ENCODE results near the gene NFATC4. TPM values are rescaled to one million over a fixed set of nuclear protein-coding genes. Genes with fewer than 3 reads are reported as not detected.
A peak's percentile ranks its signal among the peaks of the same experiment; 100 is the strongest.
"Not testable (repeated sequence)": the region's sequence is repeated elsewhere in the genome, so short reads cannot be mapped to it uniquely, and the experiment has no call there.

NFATC4 gene
- total RNA-seq, 1 donor from 2014 or later: 28.4 TPM

GRCh38 chr14:24378981-24379906, 11.3 kb downstream of the NFATC4 start:
- DNase-seq (ENCODE audit: missing footprints): no peak
- intact Hi-C loops (cut with DNase I): no loop called here
- no peak for ATAC-seq

DNA sequence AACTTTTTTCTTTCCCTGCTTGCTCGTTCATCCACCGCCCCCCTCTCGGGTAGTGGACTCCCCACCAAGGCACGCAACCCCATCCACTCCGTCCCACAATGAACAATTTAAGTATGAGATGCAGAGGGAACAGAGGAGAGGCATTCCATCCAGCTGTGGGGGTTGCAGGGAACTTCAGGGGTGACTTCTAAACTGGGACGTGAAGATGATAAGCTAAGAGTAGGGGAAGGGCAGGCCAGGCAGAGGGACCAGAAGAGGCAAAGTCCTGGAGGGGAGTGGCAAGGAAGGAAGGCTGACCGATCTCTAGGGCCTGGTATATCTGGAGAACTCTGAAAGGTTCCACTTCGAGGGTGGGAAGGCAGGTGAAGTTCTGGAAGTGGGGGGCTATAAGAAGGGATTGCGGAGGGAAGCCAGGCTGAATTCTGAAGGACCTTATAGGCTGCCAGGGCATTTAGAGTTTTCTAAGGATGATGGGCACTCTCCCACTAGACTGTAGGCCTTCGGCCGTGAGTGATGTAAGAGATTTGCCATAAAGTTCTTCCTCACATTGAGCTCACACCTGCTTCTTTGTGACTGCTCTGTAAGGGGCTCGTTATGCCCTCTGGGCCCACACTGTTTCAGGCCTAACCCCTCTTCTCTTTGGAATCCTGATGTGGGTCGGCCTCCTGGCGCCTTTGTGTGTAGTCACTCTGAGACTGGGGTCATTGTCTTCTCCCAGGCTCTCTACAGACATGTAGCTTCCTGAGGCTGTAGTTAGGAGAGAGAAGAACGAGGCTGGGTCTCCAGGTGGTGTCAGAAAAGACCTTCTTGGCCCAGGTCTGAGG, 12.1 kb downstream of the NFATC4 start:
- intact Hi-C loops (cut with DNase I): no loop called here
- no peak for DNase-seq (ENCODE audit: missing footprints)
- ATAC-seq: no peak

DNA sequence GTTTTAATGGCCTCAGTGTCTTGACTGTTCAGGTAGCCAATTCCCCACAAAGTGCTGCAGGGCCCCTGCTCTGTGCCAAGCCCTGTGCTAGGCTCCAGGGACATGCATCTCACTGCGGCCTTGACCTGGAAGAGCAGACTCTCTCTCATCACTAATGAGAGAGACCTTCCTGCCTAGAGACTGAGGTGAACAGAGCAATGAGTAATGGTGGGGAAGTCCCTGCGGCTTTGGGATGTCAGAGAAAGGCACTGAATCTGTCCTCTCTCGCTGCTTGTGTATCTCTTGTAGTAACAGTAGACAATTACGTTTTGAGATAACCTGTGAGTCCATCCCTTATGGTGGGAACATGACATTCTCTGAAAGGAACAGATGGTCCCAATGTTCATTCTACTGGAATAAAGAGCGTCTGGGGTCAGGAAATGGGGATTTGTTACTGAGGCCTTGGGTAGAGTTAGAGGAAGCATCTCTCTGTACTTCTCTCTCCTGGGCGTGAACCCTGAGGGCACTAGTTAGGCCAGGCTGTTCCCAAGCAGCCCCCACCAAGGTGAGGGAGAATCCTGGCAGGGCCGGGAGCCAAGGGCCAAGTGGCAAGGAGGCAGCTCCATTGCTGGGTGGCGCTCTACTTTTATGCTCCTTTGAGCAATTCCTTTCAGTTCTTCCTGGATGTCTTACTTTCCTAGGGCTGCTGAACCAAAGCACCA, 13.5 kb downstream of the NFATC4 start:
- ATAC-seq (no peak), DNase-seq (ENCODE audit: missing footprints) (no peak)
- intact Hi-C loops (cut with DNase I): no loop called here

GRCh38 chr14:24382064-24382371, 14.0 kb downstream of the NFATC4 start:
- ATAC-seq: peak; percentile 19
- intact Hi-C loops (cut with DNase I): no loop called here

GRCh38 chr14:24384169-24384568, 16.2 kb downstream of the NFATC4 start:
- ATAC-seq (no peak), DNase-seq (ENCODE audit: missing footprints) (no peak)
- intact Hi-C loops (cut with DNase I): no loop called here

More at GRCh38 chr14:24382064-24382371, 14.0 kb downstream of the NFATC4 start:
- no peak for DNase-seq (ENCODE audit: missing footprints)

DNA sequence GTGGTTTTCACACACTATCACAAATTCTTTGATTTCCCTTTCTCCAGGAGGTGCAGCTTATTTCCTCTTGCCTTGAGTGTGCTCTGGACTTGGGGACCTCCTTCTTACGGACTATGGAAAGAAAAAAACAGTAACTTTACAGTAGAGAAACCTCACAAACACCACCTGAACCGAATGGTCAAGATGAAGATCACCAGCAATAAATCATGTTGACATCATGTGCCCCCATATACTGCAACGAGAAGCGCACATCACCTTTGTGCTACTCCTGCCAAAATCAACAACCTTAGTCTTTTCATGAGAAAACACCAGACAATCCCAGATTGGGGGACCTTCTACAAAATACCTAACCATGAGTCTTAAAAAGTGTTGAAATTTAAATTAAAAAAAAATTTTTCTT, 17.5 kb downstream of the NFATC4 start:
- intact Hi-C loops (cut with DNase I): no loop called here
- DNase-seq (ENCODE audit: missing footprints) (no peak), ATAC-seq (no peak)

- DNase-seq (ENCODE audit: missing footprints): no peak
- intact Hi-C loops (cut with DNase I): no loop called here
- ATAC-seq: no peak
Measured at GRCh38 chr14:24387009-24387345, 19.0 kb downstream of the NFATC4 start.

DNA sequence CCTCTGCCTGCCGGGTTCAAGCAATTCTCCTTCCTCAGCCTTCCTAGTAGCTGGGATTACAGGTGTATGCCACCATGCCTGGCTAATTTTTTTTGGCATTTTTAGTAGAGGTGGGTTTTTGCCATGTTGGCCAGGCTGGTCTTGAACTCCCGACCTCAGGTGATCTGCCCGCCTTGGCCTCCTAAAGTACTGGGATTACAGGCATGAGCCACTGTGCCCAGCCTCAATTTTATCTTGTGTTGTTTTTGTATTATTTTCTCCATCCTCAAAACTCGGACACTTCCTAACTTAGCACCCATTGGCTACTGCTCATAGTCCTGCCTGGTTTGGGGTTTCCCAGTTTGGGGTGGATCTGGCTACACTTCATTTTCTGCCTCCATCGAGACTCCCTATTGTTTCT, 19.6 kb downstream of the NFATC4 start:
- ATAC-seq; DNase-seq (ENCODE audit: missing footprints); intact Hi-C loops (cut with DNase I): not testable (repeated sequence)

DNA sequence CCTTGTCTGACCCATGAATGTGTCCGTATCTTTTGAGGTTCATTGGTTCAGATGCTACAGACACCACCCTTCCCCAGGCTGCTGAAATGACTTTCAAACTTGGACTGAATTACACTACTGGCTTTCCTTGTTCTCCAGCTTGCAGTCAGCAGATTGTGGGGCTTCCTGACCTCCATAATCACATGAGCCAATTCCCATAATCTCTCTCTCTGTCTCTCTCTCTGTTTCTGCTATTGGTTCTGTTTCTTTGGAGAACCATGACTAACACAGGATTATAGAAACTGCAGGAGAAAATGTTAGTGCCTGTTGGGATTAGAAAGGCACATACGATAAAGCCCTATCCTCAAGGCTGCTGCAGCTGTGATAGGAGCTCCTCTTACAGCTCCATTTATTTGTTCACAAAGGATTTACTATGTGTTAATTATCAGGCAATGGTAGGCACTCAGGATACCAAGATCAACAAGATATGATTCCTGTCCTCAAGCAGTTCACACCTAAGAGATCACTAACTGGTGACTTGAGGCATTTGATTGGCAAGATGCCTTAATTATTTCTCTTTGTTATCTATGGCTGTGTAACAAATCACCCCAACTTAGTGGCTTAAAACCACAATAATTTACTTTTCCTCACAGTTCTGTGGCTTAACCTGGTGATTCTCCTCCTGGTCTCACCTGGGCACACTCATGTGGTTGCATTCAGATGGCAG, 20.6 kb downstream of the NFATC4 start:
- ATAC-seq: no peak
- intact Hi-C loops (cut with DNase I): no loop called here

DNA sequence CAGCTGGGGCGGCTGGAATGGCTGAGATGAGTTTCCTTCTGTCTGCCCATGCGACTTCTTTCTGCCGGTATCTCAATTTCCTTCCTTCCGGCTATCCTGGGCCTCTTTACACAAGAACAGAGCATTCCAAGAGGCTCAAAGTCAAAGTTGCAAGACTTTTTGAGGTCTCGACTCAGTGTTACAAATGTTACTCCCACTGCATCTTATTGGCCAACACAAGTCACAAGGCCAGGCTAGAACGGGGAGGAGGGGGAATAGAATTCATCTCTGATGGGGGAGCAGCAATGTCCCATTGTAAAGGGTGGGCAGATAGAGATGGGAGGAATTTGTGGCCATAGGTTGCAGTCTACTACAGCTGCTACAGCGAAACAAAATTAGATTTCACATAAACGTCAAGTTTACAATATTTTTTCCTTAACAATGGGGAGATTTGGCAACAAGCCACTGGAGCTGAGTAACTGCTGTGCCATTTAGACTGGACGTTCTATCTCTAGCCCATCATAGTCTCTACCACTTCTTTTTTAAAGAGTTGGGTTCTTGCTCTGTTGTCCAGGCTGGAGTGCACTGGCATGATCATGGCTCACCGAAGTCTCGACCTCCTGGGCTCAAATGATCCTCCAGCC, 21.4 kb downstream of the NFATC4 start:
- ATAC-seq (no peak), DNase-seq (ENCODE audit: missing footprints) (no peak)
- intact Hi-C loops (cut with DNase I): no loop called here

More for the DNA sequence above, 20.6 kb downstream of the NFATC4 start:
- no peak for DNase-seq (ENCODE audit: missing footprints)

DNA sequence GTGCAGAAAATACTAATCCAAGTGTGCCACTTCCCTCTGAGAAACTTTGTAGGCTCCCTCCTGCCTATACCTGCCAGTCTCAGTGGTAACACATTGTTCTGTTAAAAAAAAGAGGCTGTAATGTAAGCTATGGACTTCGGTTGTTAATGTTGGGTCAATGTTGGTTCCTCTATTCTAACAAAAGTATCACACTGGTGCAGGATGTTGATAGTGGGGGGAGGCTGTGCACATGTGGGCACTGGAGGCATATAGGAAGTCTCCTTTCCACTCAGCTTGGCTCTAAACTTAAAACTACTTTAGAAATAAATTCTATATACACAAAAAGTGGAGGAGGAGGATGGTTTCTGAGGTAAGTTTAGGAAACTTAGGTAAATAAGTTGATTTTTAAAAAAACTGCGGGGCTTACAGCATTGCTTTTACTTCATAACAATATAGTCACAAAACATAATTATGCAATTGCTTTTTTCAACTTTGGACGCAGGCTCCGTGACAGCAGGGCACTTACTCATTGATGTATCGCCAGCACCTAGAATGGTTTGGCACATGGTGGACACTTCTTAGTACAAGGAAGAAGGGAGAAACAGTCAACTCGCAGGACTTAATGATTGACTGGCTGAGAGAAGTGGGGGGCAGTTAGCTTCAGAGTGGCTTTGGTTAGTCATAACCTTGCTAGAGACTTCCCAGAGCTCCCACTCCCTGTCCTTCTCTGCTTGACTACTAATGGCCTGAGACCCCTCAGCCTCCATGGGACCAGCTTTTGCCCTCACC, 22.9 kb downstream of the NFATC4 start:
- intact Hi-C loops (cut with DNase I): no loop called here
- ATAC-seq (no peak), DNase-seq (ENCODE audit: missing footprints) (no peak)

DNA sequence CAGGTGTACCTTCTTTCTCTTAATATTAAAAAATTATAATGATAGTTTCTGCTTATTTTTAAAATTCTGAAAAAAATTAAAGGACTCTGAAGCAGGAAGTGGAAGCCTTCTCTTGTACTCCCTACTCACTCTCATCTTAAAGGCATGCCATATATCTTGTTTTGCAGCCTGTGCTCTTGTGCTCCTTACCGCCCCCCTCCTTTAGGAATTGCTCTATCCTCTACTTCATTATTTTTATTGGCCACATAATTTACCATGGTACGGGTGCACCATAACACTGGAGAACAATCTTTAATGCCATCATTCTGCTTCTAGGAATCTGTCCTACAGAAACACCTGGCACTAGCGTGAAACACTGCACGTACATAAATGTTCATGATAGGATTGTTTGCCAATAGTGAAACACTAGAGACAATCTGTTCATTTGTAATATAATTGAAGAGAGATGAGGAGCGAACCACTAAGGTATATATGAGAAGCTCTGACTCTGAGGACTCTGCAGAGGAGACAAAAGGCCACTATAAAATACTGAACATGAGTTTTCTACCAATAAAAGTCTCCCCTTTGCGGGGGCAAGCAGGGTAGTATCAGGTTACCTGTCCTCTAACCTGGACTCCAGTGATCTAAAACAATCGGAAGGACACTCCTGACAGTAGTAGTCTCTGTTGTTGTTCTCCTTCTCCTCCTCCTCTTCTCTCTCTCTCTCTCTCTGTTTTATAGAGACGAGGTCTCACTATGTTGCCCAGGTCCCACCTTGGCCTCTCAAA, 24.5 kb downstream of the NFATC4 start:
- intact Hi-C loops (cut with DNase I): no loop called here
- DNase-seq (ENCODE audit: missing footprints) (no peak), ATAC-seq (no peak)

DNA sequence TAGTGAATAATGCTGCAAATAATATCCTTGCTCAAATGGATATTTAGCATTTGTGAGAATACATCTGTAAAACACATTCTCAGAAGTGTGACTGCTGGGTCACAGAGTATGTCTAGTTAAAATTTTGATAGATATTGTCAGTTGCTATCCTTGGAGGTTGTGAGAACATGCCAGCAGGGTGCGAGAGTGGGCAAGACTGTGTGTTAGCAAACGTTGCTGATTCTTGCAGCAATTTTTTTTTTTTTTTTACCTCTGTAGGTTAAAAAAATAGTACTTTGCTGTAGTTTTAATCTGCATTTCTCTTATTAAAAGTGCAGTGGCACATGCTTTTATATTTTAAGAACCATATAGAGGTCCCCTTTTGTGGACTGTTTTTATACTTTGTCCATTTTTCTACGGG, 26.3 kb downstream of the NFATC4 start:
- no peak for DNase-seq (ENCODE audit: missing footprints)
- intact Hi-C loops (cut with DNase I): no loop called here
- ATAC-seq: no peak

DNA sequence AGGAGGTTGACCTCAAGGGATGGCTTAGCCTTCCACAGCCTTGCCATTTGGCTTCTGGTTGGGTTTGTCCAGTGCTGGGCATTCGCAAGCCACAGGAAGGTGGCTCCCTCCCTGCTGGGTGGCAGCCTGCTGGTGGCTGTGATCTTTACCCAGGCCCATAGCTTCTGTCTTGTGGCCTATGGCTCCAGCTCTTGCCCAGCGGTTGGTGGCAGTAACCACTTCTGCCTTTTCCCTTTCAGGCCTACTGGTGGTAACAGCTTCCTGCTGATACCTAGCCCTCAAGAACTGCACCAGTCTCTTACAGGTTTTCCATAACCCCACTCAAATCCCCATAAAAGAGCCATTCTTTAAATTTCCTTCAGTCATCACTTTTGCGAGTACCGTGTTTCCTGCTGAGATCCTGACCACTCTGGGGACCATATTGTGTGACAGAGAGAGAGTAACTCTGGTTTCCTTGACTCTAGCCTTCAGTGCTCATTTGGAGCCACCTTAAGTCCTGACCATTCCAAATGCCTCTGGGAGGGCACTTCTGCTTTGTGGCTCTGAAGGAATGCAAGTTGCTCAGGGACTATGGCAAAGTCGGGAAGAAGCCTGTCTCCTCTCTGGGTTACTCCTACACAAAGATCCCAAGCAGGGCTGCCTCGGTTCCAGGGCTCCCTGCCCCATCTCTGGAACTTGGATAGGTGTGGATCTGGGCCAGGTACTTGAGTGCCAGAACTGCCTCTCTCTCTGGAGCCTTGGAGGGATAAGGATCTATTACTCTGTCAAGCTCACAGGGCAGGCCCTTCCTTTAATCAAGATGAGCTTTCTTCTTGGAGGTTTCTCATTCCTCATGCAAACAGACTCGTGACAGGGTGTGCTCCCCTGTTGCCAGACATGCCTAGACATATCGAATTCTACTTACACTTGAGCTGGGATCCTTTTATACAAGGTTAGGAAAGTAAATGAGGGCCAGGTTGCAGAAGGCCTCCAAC, 27.9 kb downstream of the NFATC4 start:
- no peak for DNase-seq (ENCODE audit: missing footprints)
- intact Hi-C loops (cut with DNase I): no loop called here
- ATAC-seq: no peak

- ATAC-seq (no peak), DNase-seq (ENCODE audit: missing footprints) (no peak)
- intact Hi-C loops (cut with DNase I): loop anchor here (1.0 kb wide), 1 partner anchor 30 kb away; no protein-coding TSS in a partner anchor
Measured at GRCh38 chr14:24397639-24398292, 29.8 kb downstream of the NFATC4 start.

Data from Right ventricle myocardium inferior (tissue), 1 donor.